A549 (cell line): ENCODE results near the gene CHCHD6.

Experiments used
- FOSL2 ChIP-seq, 2 experiments: fragments of 450-650 bp in 1 of 2; fragments of >200 bp in 1 of 2; sonication (Bioruptor Twin) in 1 of 2; formaldehyde crosslinking; IDR thresholded peaks; 2 replicates each; pipeline versions ENCODE4 v1.5.0 to v1.6.1; 2016 to 2020; ENCODE audit warnings: mild to moderate bottlenecking in 1 of 2, moderate library complexity in 1 of 2
- HMGXB4 ChIP-seq: fragments of 250-450 bp; sonication (Bioruptor Pico); IDR thresholded peaks from 2 replicates; pipeline ENCODE4 v1.5.0; 2021; ENCODE audit warnings: mild to moderate bottlenecking, moderate library complexity, borderline replicate concordance
- PBX3 ChIP-seq: IDR thresholded peaks from 2 replicates; pipeline ENCODE4 v1.6.1; 2012
- PHF8 ChIP-seq: fragments of 200-600 bp; sonication (generic); IDR thresholded peaks from 2 replicates; pipeline ENCODE4 v1.6.1; 2016; ENCODE audit warnings: low read depth, mild to moderate bottlenecking, antibody characterized with exemption, moderate library complexity, borderline replicate concordance
- POLR2A ChIP-seq: IDR thresholded peaks from 2 replicates; pipeline ENCODE4 v1.6.1; 2012; ENCODE audit warnings: mild to moderate bottlenecking, low read length
- RNF2 ChIP-seq: fragments of 200-600 bp; sonication (generic); IDR thresholded peaks from 2 replicates; pipeline ENCODE4 v1.6.1; 2016; ENCODE audit warnings: low read depth, mild to moderate bottlenecking, antibody characterized with exemption, moderate library complexity, borderline replicate concordance
- SMC3 ChIP-seq: fragments of >200 bp; sonication (Bioruptor Twin); formaldehyde crosslinking; IDR thresholded peaks from 3 replicates; pipeline ENCODE4 v1.6.1; 2018; ENCODE audit warnings: inconsistent platforms
- TF ChIP-seq, protein P1 (sequence below): fragments of >200 bp; sonication (Bioruptor Twin); formaldehyde crosslinking; IDR thresholded peaks from 3 replicates; pipeline ENCODE4 v1.5.1; 2016
- TF ChIP-seq, protein P2 (sequence below): IDR thresholded peaks from 2 replicates; pipeline ENCODE4 v1.6.1; 2012
- TF ChIP-seq, protein P3 (sequence below): fragments of 200-600 bp; sonication (generic); IDR thresholded peaks from 2 replicates; pipeline ENCODE4 v1.6.1; 2016; ENCODE audit warnings: antibody characterized with exemption, mild to moderate bottlenecking, moderate library complexity

DNA sequence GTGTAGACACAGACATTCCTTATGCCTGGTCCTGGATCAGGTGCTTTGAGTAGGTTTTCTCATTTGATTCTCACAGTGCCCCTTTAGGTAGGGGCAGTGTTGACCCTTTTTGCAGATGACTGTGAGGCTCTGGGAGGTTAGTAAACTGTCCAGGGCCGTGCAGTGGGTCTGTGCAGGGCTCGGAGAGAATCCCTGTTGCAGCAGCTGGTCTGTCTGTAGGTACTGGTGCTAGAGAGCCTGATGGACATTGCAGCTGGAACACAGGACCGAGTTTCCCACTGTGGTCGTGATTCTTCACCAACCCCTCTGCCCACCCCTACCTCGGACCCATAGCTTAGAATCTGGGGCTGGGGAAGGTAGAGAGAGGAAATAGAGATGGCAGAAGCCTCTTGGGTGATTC, 51.8 kb downstream of the CHCHD6 start:
- TF ChIP-seq, protein P1, sequence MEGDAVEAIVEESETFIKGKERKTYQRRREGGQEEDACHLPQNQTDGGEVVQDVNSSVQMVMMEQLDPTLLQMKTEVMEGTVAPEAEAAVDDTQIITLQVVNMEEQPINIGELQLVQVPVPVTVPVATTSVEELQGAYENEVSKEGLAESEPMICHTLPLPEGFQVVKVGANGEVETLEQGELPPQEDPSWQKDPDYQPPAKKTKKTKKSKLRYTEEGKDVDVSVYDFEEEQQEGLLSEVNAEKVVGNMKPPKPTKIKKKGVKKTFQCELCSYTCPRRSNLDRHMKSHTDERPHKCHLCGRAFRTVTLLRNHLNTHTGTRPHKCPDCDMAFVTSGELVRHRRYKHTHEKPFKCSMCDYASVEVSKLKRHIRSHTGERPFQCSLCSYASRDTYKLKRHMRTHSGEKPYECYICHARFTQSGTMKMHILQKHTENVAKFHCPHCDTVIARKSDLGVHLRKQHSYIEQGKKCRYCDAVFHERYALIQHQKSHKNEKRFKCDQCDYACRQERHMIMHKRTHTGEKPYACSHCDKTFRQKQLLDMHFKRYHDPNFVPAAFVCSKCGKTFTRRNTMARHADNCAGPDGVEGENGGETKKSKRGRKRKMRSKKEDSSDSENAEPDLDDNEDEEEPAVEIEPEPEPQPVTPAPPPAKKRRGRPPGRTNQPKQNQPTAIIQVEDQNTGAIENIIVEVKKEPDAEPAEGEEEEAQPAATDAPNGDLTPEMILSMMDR: no peak
- TF ChIP-seq HMGXB4 (CRISPR knock-in tag) (no peak), POLR2A (no peak), FOSL2 (IDR thresholded peaks at IDR 0.05) (no peak), FOSL2 (CRISPR knock-in tag; IDR thresholded peaks at IDR 0.05) (no peak), RNF2 (no peak), PHF8 (no peak), PBX3 (no peak), SMC3 (no peak)
- TF ChIP-seq, protein P2, sequence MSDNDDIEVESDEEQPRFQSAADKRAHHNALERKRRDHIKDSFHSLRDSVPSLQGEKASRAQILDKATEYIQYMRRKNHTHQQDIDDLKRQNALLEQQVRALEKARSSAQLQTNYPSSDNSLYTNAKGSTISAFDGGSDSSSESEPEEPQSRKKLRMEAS: no peak
- TF ChIP-seq, protein P3, sequence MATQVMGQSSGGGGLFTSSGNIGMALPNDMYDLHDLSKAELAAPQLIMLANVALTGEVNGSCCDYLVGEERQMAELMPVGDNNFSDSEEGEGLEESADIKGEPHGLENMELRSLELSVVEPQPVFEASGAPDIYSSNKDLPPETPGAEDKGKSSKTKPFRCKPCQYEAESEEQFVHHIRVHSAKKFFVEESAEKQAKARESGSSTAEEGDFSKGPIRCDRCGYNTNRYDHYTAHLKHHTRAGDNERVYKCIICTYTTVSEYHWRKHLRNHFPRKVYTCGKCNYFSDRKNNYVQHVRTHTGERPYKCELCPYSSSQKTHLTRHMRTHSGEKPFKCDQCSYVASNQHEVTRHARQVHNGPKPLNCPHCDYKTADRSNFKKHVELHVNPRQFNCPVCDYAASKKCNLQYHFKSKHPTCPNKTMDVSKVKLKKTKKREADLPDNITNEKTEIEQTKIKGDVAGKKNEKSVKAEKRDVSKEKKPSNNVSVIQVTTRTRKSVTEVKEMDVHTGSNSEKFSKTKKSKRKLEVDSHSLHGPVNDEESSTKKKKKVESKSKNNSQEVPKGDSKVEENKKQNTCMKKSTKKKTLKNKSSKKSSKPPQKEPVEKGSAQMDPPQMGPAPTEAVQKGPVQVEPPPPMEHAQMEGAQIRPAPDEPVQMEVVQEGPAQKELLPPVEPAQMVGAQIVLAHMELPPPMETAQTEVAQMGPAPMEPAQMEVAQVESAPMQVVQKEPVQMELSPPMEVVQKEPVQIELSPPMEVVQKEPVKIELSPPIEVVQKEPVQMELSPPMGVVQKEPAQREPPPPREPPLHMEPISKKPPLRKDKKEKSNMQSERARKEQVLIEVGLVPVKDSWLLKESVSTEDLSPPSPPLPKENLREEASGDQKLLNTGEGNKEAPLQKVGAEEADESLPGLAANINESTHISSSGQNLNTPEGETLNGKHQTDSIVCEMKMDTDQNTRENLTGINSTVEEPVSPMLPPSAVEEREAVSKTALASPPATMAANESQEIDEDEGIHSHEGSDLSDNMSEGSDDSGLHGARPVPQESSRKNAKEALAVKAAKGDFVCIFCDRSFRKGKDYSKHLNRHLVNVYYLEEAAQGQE: no peak
